K562 (cell line): ENCODE data around the gene SNUPN. TPM values are rescaled to one million over a fixed set of nuclear protein-coding genes. Genes with fewer than 3 reads are reported as not detected.

ENCODE experiments used
- ATAC-seq: fragments of 200-7000 bp; cut with Tn5 transposase; 3 replicates; pipeline ENCODE4 v1.9.1; 2020; ENCODE audit warnings: moderate library complexity
- BruUV-seq: library from RNA; stranded (reverse); fragments of 400-500 nt; replicated peaks from 2 replicates; lab custom pipeline; 2021; lab: Mats Ljungman, UMichigan
- CTCF ChIA-PET: fragments of 300-600 bp; formaldehyde crosslinking; extraction: SDS; loops from one replicate; lab custom pipeline; 2021; ENCODE audit warnings: low intra/inter-chr PET ratio; lab: Yijun Ruan, JAX
- POLR2A ChIA-PET: fragments of 300-600, 350-650 bp; sonication (Branson Sonifier 250); formaldehyde crosslinking; extraction: SDS; loops from one replicate; lab custom pipeline; 2021; ENCODE audit warnings: antibody characterized with exemption, inconsistent platforms; lab: Yijun Ruan, JAX
- DNase-seq, 4 experiments: peaks; one replicate each; pipeline versions ENCODE4 v3.0.0 to v3.0.0-alpha.2; 2011 to 2018; ENCODE audit warnings: low spot score in 3 of 4, mixed read lengths in 3 of 4; ENCODE audit errors: extremely low read depth in 1 of 4
- FAIRE-seq: peaks from 2 replicates; lab custom pipeline; 2011; peaks lifted over from hg19 to GRCh38; lab: Jason Lieb, UNC
- H2AFZ ChIP-seq: 2 replicates; pipeline ENCODE4 v1.6.0; 2011; ENCODE audit warnings: low read depth, low read length, control low read depth, inconsistent platforms
- H3K27ac ChIP-seq: fragments of 200-600 bp; 3 replicates; pipeline ENCODE4 v1.8.0; 2011; ENCODE audit warnings: low read depth, mild to moderate bottlenecking, control low read depth, inconsistent platforms, low read length, moderate library complexity, mixed read lengths; ENCODE audit errors: extremely low read depth
- H3K27me3 ChIP-seq, 2 experiments: fragments of 300-600 bp in 1 of 2; 2 replicates in 1 of 2; 3 replicates in 1 of 2; pipeline versions ENCODE4 v1.6.0 to v1.8.0; 2011; ENCODE audit warnings: inconsistent platforms in 2 of 2, low read length in 2 of 2, mild to moderate bottlenecking in 1 of 2, mixed read lengths in 1 of 2, moderate library complexity in 1 of 2; ENCODE audit not compliant: control insufficient read depth in 2 of 2, insufficient read depth in 2 of 2
- H3K36me3 ChIP-seq: fragments of 300-600 bp; 3 replicates; pipeline ENCODE4 v1.8.0; 2011; ENCODE audit warnings: mild to moderate bottlenecking, low read length, inconsistent platforms; ENCODE audit not compliant: control insufficient read depth, insufficient read depth
- H3K4me1 ChIP-seq, 2 experiments: fragments of 200-600 bp in 1 of 2; replicated peaks in 1 of 2; 2 replicates in 1 of 2; 3 replicates in 1 of 2; pipeline versions ENCODE4 v1.5.1 to v1.8.0; 2011; ENCODE audit warnings: inconsistent platforms in 2 of 2, low read length in 2 of 2, mild to moderate bottlenecking in 1 of 2, mixed read lengths in 1 of 2, moderate library complexity in 1 of 2; ENCODE audit not compliant: control insufficient read depth in 2 of 2, insufficient read depth in 2 of 2
- H3K4me2 ChIP-seq: 2 replicates; pipeline ENCODE4 v1.6.1; 2011; ENCODE audit warnings: low read length, control low read depth, inconsistent platforms, mixed read lengths; ENCODE audit not compliant: insufficient read depth
- H3K4me3 ChIP-seq: fragments of 200-600 bp; sonication (generic), shearing (Covaris generic); 2 replicates; pipeline ENCODE4 v1.5.1; 2016; ENCODE audit warnings: control low read depth, inconsistent platforms
- H3K79me2 ChIP-seq: fragments of 200-600 bp; 3 replicates; pipeline ENCODE4 v1.8.0; 2011; ENCODE audit warnings: low read length, inconsistent platforms; ENCODE audit not compliant: control insufficient read depth, insufficient read depth
- H3K9ac ChIP-seq, 2 experiments: 2 replicates each; pipeline versions ENCODE4 v1.6.0 to v1.6.1; 2011; ENCODE audit warnings: low read depth in 2 of 2, low read length in 2 of 2, control low read depth in 1 of 2, inconsistent platforms in 1 of 2, mild to moderate bottlenecking in 1 of 2, mixed read lengths in 1 of 2; ENCODE audit not compliant: insufficient read depth in 1 of 2
- H3K9me1 ChIP-seq: one replicate; pipeline ENCODE4 v1.6.0; 2011; ENCODE audit warnings: inconsistent platforms, mild to moderate bottlenecking, low read length, moderate library complexity; ENCODE audit not compliant: control insufficient read depth, insufficient read depth
- H3K9me3 ChIP-seq: replicated peaks from 2 replicates; pipeline ENCODE4 v1.5.1; 2011; ENCODE audit warnings: low read depth, low read length, inconsistent platforms; ENCODE audit not compliant: control insufficient read depth, insufficient read depth
- H4K20me1 ChIP-seq: replicated peaks from 2 replicates; pipeline ENCODE4 v1.6.1; 2011; ENCODE audit warnings: low read length, inconsistent platforms, mixed read lengths; ENCODE audit not compliant: control insufficient read depth, insufficient read depth
- BRD9 ChIP-seq: fragments of 450-650 bp; IDR thresholded peaks from 2 replicates; pipeline ENCODE4 v1.6.1; 2018; ENCODE audit warnings: low read depth; ENCODE audit not compliant: partially characterized antibody
- GABPB2 ChIP-seq: fragments of 250-450 bp; sonication (Bioruptor Pico); conservative IDR thresholded peaks from 2 replicates; pipeline ENCODE4 v1.5.1; 2021; ENCODE audit warnings: mild to moderate bottlenecking
- HEY1 ChIP-seq: fragments of 250-450 bp; sonication (Bioruptor Pico); IDR thresholded peaks from 2 replicates; pipeline ENCODE4 v1.5.0; 2020; ENCODE audit warnings: mild to moderate bottlenecking, moderate library complexity, borderline replicate concordance
- LCOR ChIP-seq: sonication (generic); formaldehyde crosslinking; IDR thresholded peaks from 2 replicates; pipeline ENCODE4 v1.8.0; 2022; ENCODE audit warnings: mild to moderate bottlenecking, missing genetic modification reagents
- MCM3 ChIP-seq: fragments of 450-650 bp; IDR thresholded peaks from 2 replicates; pipeline ENCODE4 v1.6.1; 2016
- SIRT6 ChIP-seq: IDR thresholded peaks from one replicate; pipeline ENCODE4 v1.6.1; 2012; ENCODE audit warnings: low read depth, mild to moderate bottlenecking, control low read depth, inconsistent platforms, low read length, moderate library complexity
- TEAD4 ChIP-seq, 2 experiments: sonication (generic) in 1 of 2; formaldehyde crosslinking in 1 of 2; IDR thresholded peaks; 2 replicates each; pipeline versions ENCODE4 v1.6.1 to v1.8.0; 2012 to 2022; ENCODE audit warnings: borderline replicate concordance in 1 of 2, inconsistent platforms in 1 of 2, low read length in 1 of 2, mild to moderate bottlenecking in 1 of 2, missing genetic modification reagents in 1 of 2
- ZNF384 ChIP-seq: IDR thresholded peaks from 2 replicates; pipeline ENCODE4 v1.6.1; 2012; ENCODE audit warnings: low read depth, low read length, improper control_type of control experiment
- ZNF830 ChIP-seq: fragments of 250-450 bp; sonication (Bioruptor Pico); IDR thresholded peaks from 2 replicates; pipeline ENCODE4 v1.5.0; 2021; ENCODE audit warnings: mild to moderate bottlenecking
- WGBS: fragments of 100-300 bp; shearing (Covaris generic); methylation state at CpG from one replicate; pipeline ENCODE4 v1.1.6; 2016; ENCODE audit warnings: low coverage, mixed read lengths; ENCODE audit not compliant: insufficient coverage; ENCODE audit errors: missing lambda C conversion rate; 5-methylcytosine and 5-hydroxymethylcytosine counted together
- in situ Hi-C: fragments of 300-500 bp; cut with MboI; formaldehyde crosslinking; loops from 4 replicates; pipeline ENCODE4 v1.15.0; 2018; ENCODE audit warnings: inconsistent platforms, mixed read lengths
- intact Hi-C: fragments of 100-400 bp; cut with micrococcal nuclease; formaldehyde crosslinking; loops from 2 replicates; pipeline ENCODE4 v1.14.2; 2022
- polyA plus RNA-seq, 8 experiments: library from polyadenylated mRNA; depleted of rRNA in 4 of 8; stranded (reverse) in 5 of 8; unstranded in 3 of 8; fragments of >200 nt; fragmentation: Nextera tagmentation in 2 of 8; fragmentation: Illumina TruSeq in 1 of 8; extraction: Ambion mirVana in 2 of 8; extraction: Trizol in 1 of 8; gene quantifications; 2 replicates each; pipeline versions ENCODE4 v1.2.1 to v1.2.3, GENCODE V29; 2011 to 2014; ENCODE audit warnings: inconsistent platforms in 1 of 8, missing spikeins in 1 of 8
- total RNA-seq, 7 experiments: library from RNA; depleted of rRNA in 6 of 7; stranded (reverse); fragments of >200 nt in 6 of 7; fragmentation: Illumina TruSeq in 2 of 7; extraction: Trizol in 2 of 7; gene quantifications; 2 replicates each; pipeline versions ENCODE4 v1.2.1 to v1.2.3, GENCODE V29; 2011 to 2021; ENCODE audit warnings: low replicate concordance in 1 of 7
- TF ChIP-seq, protein P1 (sequence below): sonication (generic); formaldehyde crosslinking; IDR thresholded peaks from 2 replicates; pipeline ENCODE4 v1.8.0; 2022; ENCODE audit warnings: missing genetic modification reagents, mild to moderate bottlenecking, moderate library complexity, borderline replicate concordance
- TF ChIP-seq, protein P2 (sequence below): fragments of 200-800 bp; sonication (Bioruptor generic); IDR thresholded peaks from 2 replicates; pipeline ENCODE4 v1.6.1; 2016; ENCODE audit warnings: missing genetic modification characterization, missing compliant biosample characterization
- TF ChIP-seq, protein P3 (sequence below), 3 experiments: IDR thresholded peaks in 2 of 3; conservative IDR thresholded peaks in 1 of 3; 2 replicates each; pipeline ENCODE4 v1.5.1; 2011 to 2012; ENCODE audit warnings: low read length in 3 of 3, mild to moderate bottlenecking in 3 of 3, control low read depth in 2 of 3, improper control_type of control experiment in 1 of 3, inconsistent platforms in 1 of 3, low read depth in 1 of 3, mixed read lengths in 1 of 3, moderate library complexity in 1 of 3; ENCODE audit not compliant: insufficient read depth in 2 of 3

SNUPN gene
- total and polyA plus RNA-seq, 9 of the 15 experiments (the other 6 are each of a cell fraction or from before 2014, with no cell fraction given), result 32.2 to 78.3 (median 40.0) TPM

DNA sequence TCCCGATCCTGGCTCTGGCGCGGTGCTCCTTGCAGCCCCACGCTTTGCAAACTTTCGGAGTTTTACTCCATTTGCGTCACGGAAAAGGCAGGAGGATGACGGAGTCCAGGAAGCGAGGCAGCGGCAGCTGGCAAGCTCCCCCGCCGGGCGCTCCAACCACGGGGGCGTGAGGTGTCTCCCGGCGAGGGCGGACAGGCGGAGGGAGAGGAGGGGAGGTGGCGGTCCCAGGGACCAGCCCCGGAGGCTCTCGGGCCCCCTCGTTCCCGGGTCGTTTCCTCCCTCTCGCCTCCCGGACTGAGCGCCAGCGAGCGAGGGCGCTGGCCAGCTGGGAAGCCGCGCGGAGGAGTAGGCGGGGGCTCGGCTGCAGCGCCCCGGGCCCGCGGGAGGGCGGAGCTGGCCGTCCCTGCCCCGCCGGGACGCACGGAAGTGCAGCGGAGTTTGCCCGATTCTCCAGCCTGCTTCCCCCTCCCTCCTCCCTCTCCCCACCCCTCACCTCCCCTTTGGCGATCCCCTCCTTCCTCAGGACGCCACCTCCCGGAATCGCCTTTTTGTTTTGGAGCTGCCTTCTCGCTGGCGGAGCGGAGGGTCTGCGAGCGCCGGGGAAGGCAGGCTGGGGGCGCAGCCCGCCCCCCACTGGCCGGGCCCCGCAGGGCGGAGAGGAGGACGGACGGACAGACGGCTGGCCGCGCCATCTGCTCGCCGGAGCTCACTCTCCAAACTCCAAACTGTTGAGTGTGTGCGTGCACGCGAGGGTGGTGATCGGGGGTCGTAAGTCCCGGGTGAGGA lies 22.0 kb upstream of the SNUPN start, which contains the start of gene SNX33:
Gene SNX33 (plus strand): TSS at position 543 of the 786 bp plus-strand sequence. CDS start 1,191 bp downstream, outside the sequence.
- Histone ChIP-seq H3K27me3 (no peaks in the 10 kb centered on the region), H3K4me1 (peaks cover 48 to 59% of the 10 kb centered on the region in 2 experiments), H3K4me3 (peak within 1 kb of the TSS; percentile 79), H4K20me1 (no peaks in the 10 kb centered on the region), H3K4me2 (peak within 1 kb of the TSS; percentile 96), H3K9me1 (no peaks in the 10 kb centered on the region), H3K9ac (peak within 1 kb of the TSS; percentile 86 to 97), H3K36me3 (peaks cover 15% of the 10 kb centered on the region; the same call in 2 of the 3 replicates), H3K79me2 (peaks cover 58% of the 10 kb centered on the region), H3K27ac (peak within 1 kb of the TSS; percentile 81), H3K9me3 (no peaks in the 10 kb centered on the region), H2AFZ (peak within 1 kb of the TSS; percentile 98)
- 0% methylated on average over 32 of the region's 76 CpGs for WGBS
- POLR2A ChIA-PET, result interaction anchor here (0.6 to 1.9 kb wide), 10 partner anchors 12 to 1024 kb away, joined by 3 to 16 read pairs (median 3); partner anchors contain the start of genes PTPN9 and SNUPN
- ATAC-seq (peak; percentile 77), DNase-seq (peak; percentile 83 to 90 (median 88)), FAIRE-seq (peak; percentile 55)
- BruUV-seq, result TSS peak; percentile 63
- in situ Hi-C loops, result no loop called here
- intact Hi-C loops, result no loop called here
- CTCF ChIA-PET, result interaction anchor here (0.8 kb wide), 1 partner anchor 139 kb away, joined by 5 read pairs; no protein-coding TSS in a partner anchor
- TF ChIP-seq MCM3 (no peak), HEY1 (CRISPR knock-in tag) (no peak), ZNF384 (no peak), SIRT6 (no peak), LCOR (CRISPR knock-in tag) (no peak), TEAD4 (IDR thresholded peaks at IDR 0.05; ENCODE audit: low read length) (no peak), TEAD4 (CRISPR knock-in tag; IDR thresholded peaks at IDR 0.05; ENCODE audit: borderline replicate concordance) (no peak), BRD9 (peak; percentile 21), ZNF830 (CRISPR knock-in tag) (no peak), GABPB2 (no peak)
- TF ChIP-seq, protein P1, sequence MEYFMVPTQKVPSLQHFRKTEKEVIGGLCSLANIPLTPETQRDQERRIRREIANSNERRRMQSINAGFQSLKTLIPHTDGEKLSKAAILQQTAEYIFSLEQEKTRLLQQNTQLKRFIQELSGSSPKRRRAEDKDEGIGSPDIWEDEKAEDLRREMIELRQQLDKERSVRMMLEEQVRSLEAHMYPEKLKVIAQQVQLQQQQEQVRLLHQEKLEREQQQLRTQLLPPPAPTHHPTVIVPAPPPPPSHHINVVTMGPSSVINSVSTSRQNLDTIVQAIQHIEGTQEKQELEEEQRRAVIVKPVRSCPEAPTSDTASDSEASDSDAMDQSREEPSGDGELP (CRISPR knock-in tag), result peak; percentile 89
- TF ChIP-seq, protein P2, sequence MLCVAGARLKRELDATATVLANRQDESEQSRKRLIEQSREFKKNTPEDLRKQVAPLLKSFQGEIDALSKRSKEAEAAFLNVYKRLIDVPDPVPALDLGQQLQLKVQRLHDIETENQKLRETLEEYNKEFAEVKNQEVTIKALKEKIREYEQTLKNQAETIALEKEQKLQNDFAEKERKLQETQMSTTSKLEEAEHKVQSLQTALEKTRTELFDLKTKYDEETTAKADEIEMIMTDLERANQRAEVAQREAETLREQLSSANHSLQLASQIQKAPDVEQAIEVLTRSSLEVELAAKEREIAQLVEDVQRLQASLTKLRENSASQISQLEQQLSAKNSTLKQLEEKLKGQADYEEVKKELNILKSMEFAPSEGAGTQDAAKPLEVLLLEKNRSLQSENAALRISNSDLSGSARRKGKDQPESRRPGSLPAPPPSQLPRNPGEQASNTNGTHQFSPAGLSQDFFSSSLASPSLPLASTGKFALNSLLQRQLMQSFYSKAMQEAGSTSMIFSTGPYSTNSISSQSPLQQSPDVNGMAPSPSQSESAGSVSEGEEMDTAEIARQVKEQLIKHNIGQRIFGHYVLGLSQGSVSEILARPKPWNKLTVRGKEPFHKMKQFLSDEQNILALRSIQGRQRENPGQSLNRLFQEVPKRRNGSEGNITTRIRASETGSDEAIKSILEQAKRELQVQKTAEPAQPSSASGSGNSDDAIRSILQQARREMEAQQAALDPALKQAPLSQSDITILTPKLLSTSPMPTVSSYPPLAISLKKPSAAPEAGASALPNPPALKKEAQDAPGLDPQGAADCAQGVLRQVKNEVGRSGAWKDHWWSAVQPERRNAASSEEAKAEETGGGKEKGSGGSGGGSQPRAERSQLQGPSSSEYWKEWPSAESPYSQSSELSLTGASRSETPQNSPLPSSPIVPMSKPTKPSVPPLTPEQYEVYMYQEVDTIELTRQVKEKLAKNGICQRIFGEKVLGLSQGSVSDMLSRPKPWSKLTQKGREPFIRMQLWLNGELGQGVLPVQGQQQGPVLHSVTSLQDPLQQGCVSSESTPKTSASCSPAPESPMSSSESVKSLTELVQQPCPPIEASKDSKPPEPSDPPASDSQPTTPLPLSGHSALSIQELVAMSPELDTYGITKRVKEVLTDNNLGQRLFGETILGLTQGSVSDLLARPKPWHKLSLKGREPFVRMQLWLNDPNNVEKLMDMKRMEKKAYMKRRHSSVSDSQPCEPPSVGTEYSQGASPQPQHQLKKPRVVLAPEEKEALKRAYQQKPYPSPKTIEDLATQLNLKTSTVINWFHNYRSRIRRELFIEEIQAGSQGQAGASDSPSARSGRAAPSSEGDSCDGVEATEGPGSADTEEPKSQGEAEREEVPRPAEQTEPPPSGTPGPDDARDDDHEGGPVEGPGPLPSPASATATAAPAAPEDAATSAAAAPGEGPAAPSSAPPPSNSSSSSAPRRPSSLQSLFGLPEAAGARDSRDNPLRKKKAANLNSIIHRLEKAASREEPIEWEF (CRISPR knock-in tag), result no peak
- TF ChIP-seq, protein P3, sequence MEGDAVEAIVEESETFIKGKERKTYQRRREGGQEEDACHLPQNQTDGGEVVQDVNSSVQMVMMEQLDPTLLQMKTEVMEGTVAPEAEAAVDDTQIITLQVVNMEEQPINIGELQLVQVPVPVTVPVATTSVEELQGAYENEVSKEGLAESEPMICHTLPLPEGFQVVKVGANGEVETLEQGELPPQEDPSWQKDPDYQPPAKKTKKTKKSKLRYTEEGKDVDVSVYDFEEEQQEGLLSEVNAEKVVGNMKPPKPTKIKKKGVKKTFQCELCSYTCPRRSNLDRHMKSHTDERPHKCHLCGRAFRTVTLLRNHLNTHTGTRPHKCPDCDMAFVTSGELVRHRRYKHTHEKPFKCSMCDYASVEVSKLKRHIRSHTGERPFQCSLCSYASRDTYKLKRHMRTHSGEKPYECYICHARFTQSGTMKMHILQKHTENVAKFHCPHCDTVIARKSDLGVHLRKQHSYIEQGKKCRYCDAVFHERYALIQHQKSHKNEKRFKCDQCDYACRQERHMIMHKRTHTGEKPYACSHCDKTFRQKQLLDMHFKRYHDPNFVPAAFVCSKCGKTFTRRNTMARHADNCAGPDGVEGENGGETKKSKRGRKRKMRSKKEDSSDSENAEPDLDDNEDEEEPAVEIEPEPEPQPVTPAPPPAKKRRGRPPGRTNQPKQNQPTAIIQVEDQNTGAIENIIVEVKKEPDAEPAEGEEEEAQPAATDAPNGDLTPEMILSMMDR (IDR thresholded peaks at IDR 0.05 in 2 of 3, conservative IDR thresholded peaks at IDR 0.05 in 1 of 3; ENCODE audit: insufficient read depth in 2 of 3, low read depth in 1 of 3, low read length in 3 of 3), result peak; percentile 64 to 76 (median 69)
